COLO668 (cell line): ENCODE measurements around the gene EXTL1.
"Not testable (repeated sequence)": the region's sequence is repeated elsewhere in the genome, so short reads cannot be mapped to it uniquely, and the experiment has no call there.

Source experiments
- DNase-seq: peaks from one replicate; lab custom pipeline; 2025; ENCODE audit not compliant: unreplicated experiment; lab: John Stamatoyannopoulos, UW

EXTL1 gene

GRCh38 chr1:26021647-26022403 is at the start of gene EXTL1:
TSS of gene EXTL1 (plus strand) at chr1:26021775. CDS start at chr1:26022647, 872 bp downstream.
- no peak for DNase-seq

GRCh38 chr1:25971811-25972180 is 49.8 kb upstream of the EXTL1 start:
- DNase-seq, result no peak

GRCh38 chr1:25973610-25974321 is 47.8 kb upstream of the EXTL1 start:
- no peak for DNase-seq

- DNase-seq, result no peak
These were observed 43.8 kb upstream of the EXTL1 start for GRCh38 chr1:25977801-25978200.

- no peak for DNase-seq
These were observed 43.2 kb upstream of the EXTL1 start for GRCh38 chr1:25978403-25978802.

- DNase-seq, result no peak
These were observed 42.4 kb upstream of the EXTL1 start for GRCh38 chr1:25979210-25979609.

GRCh38 chr1:25985171-25985570 is 36.4 kb upstream of the EXTL1 start:
- DNase-seq, result no peak

- DNase-seq, result no peak
These were observed 35.9 kb upstream of the EXTL1 start for GRCh38 chr1:25985670-25986069.

- DNase-seq, result not testable (repeated sequence)
These were observed 34.8 kb upstream of the EXTL1 start for GRCh38 chr1:25986773-25987172.

GRCh38 chr1:25987951-25988350 is 33.6 kb upstream of the EXTL1 start:
- no peak for DNase-seq

- no peak for DNase-seq
These were observed 31.9 kb upstream of the EXTL1 start for GRCh38 chr1:25989440-25990234.

GRCh38 chr1:25990251-25990650 is 31.3 kb upstream of the EXTL1 start:
- DNase-seq, result no peak

GRCh38 chr1:25990702-25991395 is 30.7 kb upstream of the EXTL1 start:
- DNase-seq, result no peak

- DNase-seq, result no peak
These were observed 29.5 kb upstream of the EXTL1 start for GRCh38 chr1:25991937-25992688.

- DNase-seq, result no peak
These were observed 28.8 kb upstream of the EXTL1 start for GRCh38 chr1:25992689-25993171.

GRCh38 chr1:25993197-25993951 is 28.2 kb upstream of the EXTL1 start:
- DNase-seq, result no peak

GRCh38 chr1:25994402-25995150 is 27.0 kb upstream of the EXTL1 start:
- DNase-seq, result no peak

GRCh38 chr1:25996966-25997827 is 24.4 kb upstream of the EXTL1 start:
- no peak for DNase-seq
